Fibroblast of lung (primary cell): ENCODE data around the gene CALM1. TPM values are rescaled to one million over a fixed set of nuclear protein-coding genes. Genes with fewer than 3 reads are reported as not detected.
A peak's percentile ranks its signal among the peaks of the same experiment; 100 is the strongest.
"Not testable (repeated sequence)": the region's sequence is repeated elsewhere in the genome, so short reads cannot be mapped to it uniquely, and the experiment has no call there.

Experiments used
- DNase-seq, 2 donors: peaks; one replicate each; pipeline versions ENCODE4 v3.0.0 to v3.0.0-alpha.2; 2010; ENCODE audit warnings: low read depth in 2 of 2
- H2AFZ ChIP-seq: 2 replicates; pipeline ENCODE4 v1.5.1; 2012; ENCODE audit warnings: low read length, control low read depth, inconsistent platforms
- H3K27ac ChIP-seq: 2 replicates; pipeline ENCODE4 v1.5.1; 2011; ENCODE audit warnings: low read length, control low read depth; ENCODE audit not compliant: insufficient read depth
- H3K27me3 ChIP-seq: 2 replicates; pipeline ENCODE4 v1.5.1; 2011; ENCODE audit warnings: mild to moderate bottlenecking, low read length; ENCODE audit not compliant: control insufficient read depth, insufficient read depth
- H3K36me3 ChIP-seq: 2 replicates; pipeline ENCODE4 v1.5.1; 2011; ENCODE audit warnings: low read length; ENCODE audit not compliant: control insufficient read depth, insufficient read depth
- H3K4me1 ChIP-seq: 2 replicates; pipeline ENCODE4 v1.5.1; 2011; ENCODE audit warnings: low read length; ENCODE audit not compliant: control insufficient read depth, insufficient read depth; ENCODE audit errors: extremely low read depth
- H3K4me2 ChIP-seq: 2 replicates; pipeline ENCODE4 v1.5.1; 2011; ENCODE audit warnings: low read length, control low read depth; ENCODE audit not compliant: insufficient read depth; ENCODE audit errors: extremely low read depth
- H3K4me3 ChIP-seq, 4 experiments: fragments of 200-600 bp in 1 of 4; sonication (generic) in 1 of 4; replicated peaks in 1 of 4; 2 replicates each; pipeline ENCODE4 v1.5.1; 2011 to 2016; ENCODE audit warnings: low read length in 4 of 4, low read depth in 3 of 4, mild to moderate bottlenecking in 3 of 4, control low read depth in 2 of 4, inconsistent platforms in 1 of 4, mixed read lengths in 1 of 4; ENCODE audit not compliant: insufficient read depth in 1 of 4; ENCODE audit errors: control extremely low read depth in 1 of 4
- H3K79me2 ChIP-seq: 2 replicates; pipeline ENCODE4 v1.5.1; 2012; ENCODE audit warnings: mild to moderate bottlenecking, low read length, inconsistent platforms; ENCODE audit not compliant: control insufficient read depth, insufficient read depth
- H3K9ac ChIP-seq: 2 replicates; pipeline ENCODE4 v1.5.1; 2011; ENCODE audit warnings: mild to moderate bottlenecking, low read length, control low read depth; ENCODE audit not compliant: insufficient read depth
- H3K9me3 ChIP-seq: 2 replicates; pipeline ENCODE4 v1.5.1; 2012; ENCODE audit warnings: low read depth, low read length; ENCODE audit not compliant: control insufficient read depth, insufficient read depth
- H4K20me1 ChIP-seq: 2 replicates; pipeline ENCODE4 v1.5.1; 2011; ENCODE audit warnings: low read length; ENCODE audit not compliant: control insufficient read depth, insufficient read depth; ENCODE audit errors: extremely low read depth
- CTCF ChIP-seq, 2 donors: IDR thresholded peaks in 1 of 2; conservative IDR thresholded peaks in 1 of 2; 1 replicate in 1 of 2; 2 replicates in 1 of 2; pipeline ENCODE4 v1.5.1; 2011 to 2012; ENCODE audit warnings: low read length in 2 of 2, control low read depth in 1 of 2, inconsistent platforms in 1 of 2, low read depth in 1 of 2, mild to moderate bottlenecking in 1 of 2
- EZH2 ChIP-seq: IDR thresholded peaks from 2 replicates; pipeline ENCODE4 v1.5.1; 2012; ENCODE audit warnings: low read length, control low read depth, mild to moderate bottlenecking; ENCODE audit errors: missing control alignments
- polyA plus RNA-seq, 2 donors: library from polyadenylated mRNA; depleted of rRNA in 1 of 2; stranded (reverse) in 1 of 2; unstranded in 1 of 2; fragments of >200 nt; gene quantifications; 2 replicates each; pipeline ENCODE4 v1.2.1, GENCODE V29; 2011 to 2012; ENCODE audit warnings: missing spikeins in 1 of 2
- total RNA-seq: library from RNA; depleted of rRNA; stranded (reverse); fragments of >200 nt; gene quantifications from 2 replicates; pipeline ENCODE4 v1.2.1, GENCODE V29; 2014

Gene CALM1
- total and polyA plus RNA-seq, 2 donors (not counting 1 experiment from before 2014, with no cell fraction given), result 620 to 632 TPM

GRCh38 chr14:90388982-90389381, 7.8 kb upstream of the CALM1 start:
- no peaks in the 10 kb centered on the region for H3K9me3 ChIP-seq
- no peak overlapping the region for H2AFZ ChIP-seq
- H3K36me3 ChIP-seq, result no peaks in the 10 kb centered on the region
- no peak overlapping the region for H3K9ac ChIP-seq
- H3K4me2 ChIP-seq, result no peak overlapping the region
- H3K4me1 ChIP-seq, result peaks cover 5% of the 10 kb centered on the region
- no peaks in the 10 kb centered on the region for H3K27me3 ChIP-seq
- peak in 1 of 2 donors; percentile 32 for DNase-seq
- no peaks in the 10 kb centered on the region for H4K20me1 ChIP-seq
- H3K4me3 ChIP-seq, result no peak overlapping the region
- no peaks in the 10 kb centered on the region for H3K79me2 ChIP-seq
- H3K27ac ChIP-seq, result no peak overlapping the region
- TF ChIP-seq CTCF (conservative IDR thresholded peaks at IDR 0.05 in 1 of 2, IDR thresholded peaks at IDR 0.05 in 1 of 2; ENCODE audit: low read depth in 1 of 2, low read length in 2 of 2) (no peak), EZH2 (no peak)

GRCh38 chr14:90393966-90394365, 2.9 kb upstream of the CALM1 start:
- Histone ChIP-seq H3K9ac (no peak overlapping the region), H3K36me3 (no peaks in the 10 kb centered on the region), H3K4me1 (peaks cover 2% of the 10 kb centered on the region), H3K79me2 (peaks cover 14% of the 10 kb centered on the region), H3K27me3 (no peaks in the 10 kb centered on the region), H3K27ac (no peak overlapping the region), H3K4me2 (no peak overlapping the region), H3K4me3 (no peak overlapping the region), H2AFZ (no peak overlapping the region), H4K20me1 (peaks cover 2% of the 10 kb centered on the region), H3K9me3 (no peaks in the 10 kb centered on the region)
- TF ChIP-seq EZH2 (no peak), CTCF (conservative IDR thresholded peaks at IDR 0.05 in 1 of 2, IDR thresholded peaks at IDR 0.05 in 1 of 2; ENCODE audit: low read depth in 1 of 2, low read length in 2 of 2) (no peak)
- DNase-seq, result no peak

- peaks cover 22% of the 10 kb centered on the region for H3K79me2 ChIP-seq
- not testable (repeated sequence) for H3K9me3 ChIP-seq, H3K9ac ChIP-seq, H3K36me3 ChIP-seq, H3K4me1 ChIP-seq, H3K4me3 ChIP-seq, H3K27ac ChIP-seq, H4K20me1 ChIP-seq, H3K4me2 ChIP-seq, H3K27me3 ChIP-seq, DNase-seq, H2AFZ ChIP-seq
These were observed 2.0 kb upstream of the CALM1 start for GRCh38 chr14:90394782-90395181.
